ENCODE results near the gene PTPRD. TPM values are rescaled to one million over a fixed set of nuclear protein-coding genes. Genes with fewer than 3 reads are reported as not detected.

The PTPRD gene
- total RNA-seq, 4 donors from 2014 or later = 0.78 to 11.7 (median 1.6) TPM

DNA sequence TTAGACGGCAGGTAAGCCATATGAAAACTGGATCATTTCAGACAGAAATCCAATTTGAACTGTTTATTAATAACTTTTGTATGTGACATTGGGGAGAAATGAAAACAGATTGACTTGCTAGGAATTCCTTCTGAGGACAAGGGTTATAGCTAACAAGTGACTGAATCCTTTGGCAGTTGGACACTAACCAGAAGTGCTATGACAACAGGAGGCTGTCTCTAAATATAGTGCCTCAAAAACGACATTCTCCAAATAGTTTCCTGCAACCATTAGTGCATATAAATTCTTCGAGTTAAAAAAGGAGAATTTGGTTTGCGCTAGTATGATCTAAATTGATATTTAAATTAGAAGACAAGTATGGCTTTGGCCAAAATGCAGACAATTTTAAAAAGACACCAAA is 338.6 kb downstream of the PTPRD start:
- Histone ChIP-seq H3K27me3 (no peaks in the 10 kb centered on the region), H3K4me1 (no peaks in the 10 kb centered on the region), H3K36me3 (no peaks in the 10 kb centered on the region), H3K4me3 (no peak overlapping the region), H3K9me3 (no peaks in the 10 kb centered on the region), H3K27ac (no peak overlapping the region)
- in situ Hi-C loops (cut with MboI; ENCODE audit: low sequenced_read_pairs in 4 of 4) = no loop called here
- TF ChIP-seq CTCF (IDR thresholded peaks at IDR 0.05 in 4 of 5, conservative IDR thresholded peaks at IDR 0.05 in 1 of 5) = no peak
- TF ChIP-seq POLR2A (IDR thresholded peaks at IDR 0.05) = no peak
- no peak for DNase-seq
- intact Hi-C loops (cut with DNase I; ENCODE audit: low total_unique reads) = no loop called here
- no peak for ATAC-seq

DNA sequence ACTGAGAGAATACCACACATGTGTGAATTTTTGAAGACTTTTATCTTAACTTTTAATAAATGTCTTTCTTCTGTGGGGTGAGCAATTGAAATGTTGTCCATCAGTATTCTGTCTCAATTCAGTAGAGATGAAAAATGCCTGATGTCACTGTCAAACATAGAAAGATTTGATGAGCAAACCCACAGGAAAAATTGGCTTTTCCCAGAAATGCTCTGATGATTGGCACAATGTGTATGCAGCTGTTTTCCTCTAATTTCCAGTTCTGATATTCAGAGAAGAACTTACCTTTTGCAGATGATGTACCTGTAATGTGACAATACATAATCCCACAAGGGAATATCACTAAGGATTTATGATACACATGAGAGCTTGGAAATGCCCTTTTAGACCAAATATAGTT is 340.0 kb downstream of the PTPRD start:
- no peak for TF ChIP-seq POLR2A (IDR thresholded peaks at IDR 0.05)
- no peak for TF ChIP-seq CTCF (IDR thresholded peaks at IDR 0.05 in 4 of 5, conservative IDR thresholded peaks at IDR 0.05 in 1 of 5)
- Histone ChIP-seq H3K27me3 (no peaks in the 10 kb centered on the region), H3K4me3 (no peak overlapping the region), H3K4me1 (no peaks in the 10 kb centered on the region), H3K36me3 (no peaks in the 10 kb centered on the region), H3K9me3 (no peaks in the 10 kb centered on the region), H3K27ac (no peak overlapping the region)
- in situ Hi-C loops (cut with MboI; ENCODE audit: low sequenced_read_pairs in 4 of 4) = no loop called here
- DNase-seq (no peak), ATAC-seq (no peak)
- intact Hi-C loops (cut with DNase I; ENCODE audit: low total_unique reads) = no loop called here

GRCh38 chr9:10268531-10269485 is 344.0 kb downstream of the PTPRD start:
- intact Hi-C loops (cut with DNase I; ENCODE audit: low total_unique reads) = no loop called here
- no peak for DNase-seq
- no peak overlapping the region for H3K4me3 ChIP-seq

GRCh38 chr9:10265153-10265631 is 347.6 kb downstream of the PTPRD start:
- H3K4me1 ChIP-seq = no peaks in the 10 kb centered on the region
- H3K27me3 ChIP-seq = no peaks in the 10 kb centered on the region
- in situ Hi-C loops (cut with MboI; ENCODE audit: low sequenced_read_pairs in 4 of 4) (no loop called here), intact Hi-C loops (cut with DNase I; ENCODE audit: low total_unique reads) (no loop called here)
- TF ChIP-seq POLR2A (IDR thresholded peaks at IDR 0.05) (no peak), CTCF (IDR thresholded peaks at IDR 0.05 in 4 of 5, conservative IDR thresholded peaks at IDR 0.05 in 1 of 5) (no peak)
- no peak for ATAC-seq
- H3K27ac ChIP-seq = no peak overlapping the region
- no peak for DNase-seq
- H3K9me3 ChIP-seq = no peaks in the 10 kb centered on the region
- no peak overlapping the region for H3K4me3 ChIP-seq
- H3K36me3 ChIP-seq = no peaks in the 10 kb centered on the region

More at GRCh38 chr9:10268531-10269485, 344.0 kb downstream of the PTPRD start:
- H3K27me3 ChIP-seq = no peaks in the 10 kb centered on the region
- no peak for ATAC-seq
- H3K4me1 ChIP-seq = no peaks in the 10 kb centered on the region
- no peaks in the 10 kb centered on the region for H3K36me3 ChIP-seq
- no peaks in the 10 kb centered on the region for H3K9me3 ChIP-seq
- in situ Hi-C loops (cut with MboI; ENCODE audit: low sequenced_read_pairs in 4 of 4) = no loop called here
- H3K27ac ChIP-seq = no peak overlapping the region
- TF ChIP-seq POLR2A (IDR thresholded peaks at IDR 0.05) (no peak), CTCF (IDR thresholded peaks at IDR 0.05 in 4 of 5, conservative IDR thresholded peaks at IDR 0.05 in 1 of 5) (no peak)
